Stimulated activated CD4-positive, alpha-beta T cell treated with anti-CD3 and anti-CD28 coated beads, Interleukin-15, amount 100 ng/mL, for 1 hour (primary cell): ENCODE data around the gene ATG4A.
A peak's percentile ranks its signal among the peaks of the same experiment; 100 is the strongest.

Source experiments
- DNase-seq, 2 donors: peaks; one replicate each; pipeline ENCODE4 v3.0.0-alpha.2; 2020; ENCODE audit warnings: low read depth in 1 of 2, low spot score in 1 of 2

The ATG4A gene, protein sequence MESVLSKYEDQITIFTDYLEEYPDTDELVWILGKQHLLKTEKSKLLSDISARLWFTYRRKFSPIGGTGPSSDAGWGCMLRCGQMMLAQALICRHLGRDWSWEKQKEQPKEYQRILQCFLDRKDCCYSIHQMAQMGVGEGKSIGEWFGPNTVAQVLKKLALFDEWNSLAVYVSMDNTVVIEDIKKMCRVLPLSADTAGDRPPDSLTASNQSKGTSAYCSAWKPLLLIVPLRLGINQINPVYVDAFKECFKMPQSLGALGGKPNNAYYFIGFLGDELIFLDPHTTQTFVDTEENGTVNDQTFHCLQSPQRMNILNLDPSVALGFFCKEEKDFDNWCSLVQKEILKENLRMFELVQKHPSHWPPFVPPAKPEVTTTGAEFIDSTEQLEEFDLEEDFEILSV

GRCh38 chrX:108091264-108091877 lies at the start of gene ATG4A, which contains the start of gene PSMD10:
Gene ATG4A, plus strand, starts transcription at chrX:108091778. Its CDS starts 49 bp downstream, at chrX:108091827.
Gene PSMD10, minus strand, starts transcription at chrX:108091542. Its CDS starts 22 bp downstream, at chrX:108091520.
- peak; percentile 71 for DNase-seq

DNA sequence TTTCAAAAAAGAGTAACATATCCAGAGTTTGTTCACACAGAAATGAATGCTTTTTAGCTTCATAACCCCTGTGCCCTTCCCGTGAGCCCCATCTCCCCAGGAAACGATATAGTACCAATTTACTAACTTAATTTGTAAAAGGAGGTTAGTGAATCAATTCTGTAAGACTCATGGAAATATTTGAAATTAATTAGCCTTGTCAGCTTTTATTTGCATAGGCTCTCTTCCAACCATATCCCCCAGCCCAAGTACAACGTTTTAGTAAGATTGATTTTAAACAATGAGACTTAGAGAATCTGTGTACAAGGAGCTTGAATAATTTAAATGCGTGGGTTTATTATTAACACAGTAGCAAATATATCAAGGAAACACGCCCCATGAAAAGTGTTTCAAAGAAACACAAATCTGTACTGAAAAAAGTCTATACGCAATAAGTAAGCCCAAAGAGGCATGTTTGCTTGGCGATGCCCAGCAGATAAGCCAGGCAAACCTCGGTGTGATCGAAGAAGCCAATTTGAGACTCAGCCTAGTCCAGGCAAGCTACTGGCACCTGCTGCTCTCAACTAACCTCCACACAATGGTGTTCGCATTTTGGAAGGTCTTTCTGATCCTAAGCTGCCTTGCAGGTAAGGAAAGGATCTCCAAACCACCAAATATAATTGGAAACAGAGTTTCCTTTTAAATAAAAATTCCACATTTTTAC lies 46.9 kb upstream of the ATG4A start, which contains the start of gene VSIG1:
Gene VSIG1, plus strand, starts transcription at position 512 of the 703 bp plus-strand sequence. Its CDS starts 66 bp downstream, at position 578.
- no peak for DNase-seq

DNA sequence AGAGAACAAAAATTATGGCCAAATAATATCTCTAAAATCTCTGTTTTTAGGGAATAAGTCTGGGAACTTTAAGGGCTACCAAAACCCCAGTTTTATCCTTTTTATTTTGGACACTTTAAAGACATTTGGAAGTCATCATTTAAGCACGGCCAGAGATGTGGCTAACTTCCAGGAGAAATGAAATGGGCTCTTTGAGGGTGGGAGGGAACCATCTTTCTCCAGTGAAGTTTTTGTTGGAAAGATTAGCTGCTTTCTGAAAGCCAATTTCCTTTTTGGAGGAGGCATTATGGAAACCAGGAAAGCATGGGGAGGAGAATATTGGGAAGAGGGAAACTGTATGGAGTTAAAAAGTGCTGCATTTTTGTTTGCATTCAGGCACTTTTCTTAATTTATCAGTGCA lies 41.9 kb upstream of the ATG4A start:
- no peak for DNase-seq

GRCh38 chrX:108053218-108053617 lies 38.4 kb upstream of the ATG4A start:
- DNase-seq = no peak

GRCh38 chrX:108055546-108055945 lies 36.0 kb upstream of the ATG4A start:
- no peak for DNase-seq

- no peak for DNase-seq
These were observed 31.8 kb upstream of the ATG4A start for GRCh38 chrX:108059801-108060200.

GRCh38 chrX:108064001-108064400 lies 27.6 kb upstream of the ATG4A start:
- DNase-seq = no peak

DNA sequence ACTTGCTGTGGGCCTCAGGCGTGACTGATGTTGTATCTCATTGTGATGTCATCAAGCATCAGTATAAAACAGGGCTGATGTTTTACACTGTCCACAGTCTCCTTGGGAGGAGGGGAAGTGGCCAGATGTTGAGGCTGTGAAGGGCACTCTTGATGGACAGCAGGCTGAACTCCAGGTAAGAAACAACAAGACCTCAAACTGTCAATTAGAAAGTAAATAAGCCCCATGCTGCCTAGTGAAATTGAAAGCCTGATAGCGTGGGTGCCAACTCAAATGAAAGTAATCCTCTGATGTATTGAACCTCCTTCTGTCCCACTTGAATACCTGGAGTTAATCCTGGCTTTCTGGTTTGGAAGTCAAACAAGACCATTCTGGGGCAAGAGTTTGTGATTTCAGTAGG lies 27.0 kb upstream of the ATG4A start:
- DNase-seq = no peak

- DNase-seq = no peak
These were observed 23.5 kb upstream of the ATG4A start for GRCh38 chrX:108068121-108068520.

DNA sequence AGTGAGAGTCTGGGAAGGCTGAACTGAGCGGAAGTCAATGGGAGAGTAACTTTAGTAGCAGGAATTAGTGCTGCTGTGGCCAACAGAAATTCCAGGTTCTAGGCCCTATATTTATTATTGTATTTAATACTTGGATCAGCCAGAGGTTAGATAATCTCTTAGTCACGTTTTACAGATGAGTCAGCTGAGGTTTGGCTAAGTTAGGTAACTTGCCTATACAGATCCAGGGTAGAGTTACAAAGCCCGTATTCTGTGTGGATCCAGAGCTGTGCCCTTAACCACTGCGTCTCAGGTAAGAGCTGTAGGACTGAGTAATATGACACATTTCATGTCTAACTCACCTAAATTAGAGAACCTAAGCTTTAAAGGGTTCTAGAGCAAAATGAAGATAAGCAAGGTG lies 20.7 kb upstream of the ATG4A start:
- no peak for DNase-seq

GRCh38 chrX:108071578-108071977 lies 20.0 kb upstream of the ATG4A start:
- no peak for DNase-seq

DNA sequence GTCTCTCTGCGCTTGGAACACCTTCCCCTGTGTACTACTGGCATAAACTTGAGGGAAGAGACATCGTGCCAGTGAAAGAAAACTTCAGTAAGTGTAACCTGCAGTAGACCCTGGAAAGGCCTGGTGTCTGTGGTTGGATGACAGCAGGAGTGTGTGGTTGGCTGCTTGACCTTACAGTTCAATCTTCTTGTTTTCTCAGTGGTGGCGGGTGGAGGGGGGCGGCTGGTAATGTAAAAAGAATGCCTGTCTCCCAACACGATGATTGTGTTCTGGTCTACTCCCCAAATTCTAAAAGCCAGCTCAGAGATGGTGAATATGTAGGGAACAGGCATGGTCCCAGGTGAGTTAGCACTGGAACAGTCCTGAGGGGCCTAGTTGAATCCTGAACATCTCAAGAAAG lies 18.8 kb upstream of the ATG4A start:
- DNase-seq = no peak

DNA sequence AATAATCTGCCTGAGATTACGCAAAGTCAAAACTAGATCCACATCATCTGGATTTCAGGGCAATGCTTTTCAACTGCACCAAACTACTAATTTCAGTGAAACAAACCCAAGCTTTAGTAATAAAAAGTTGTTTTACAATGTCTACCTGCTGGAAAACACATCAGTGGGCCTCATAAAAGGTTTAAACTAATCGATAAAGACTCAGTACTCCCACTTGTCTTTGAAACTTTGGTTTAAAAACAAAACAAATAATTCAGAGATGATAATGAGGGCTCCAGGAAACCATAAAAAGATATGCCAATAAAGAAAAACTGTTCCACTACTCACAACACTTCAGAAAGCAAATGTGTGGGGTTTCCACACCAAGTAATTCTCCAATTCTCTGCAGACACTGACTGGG lies 10.5 kb upstream of the ATG4A start:
- DNase-seq = no peak

GRCh38 chrX:108087792-108088191 lies 3.8 kb upstream of the ATG4A start:
- DNase-seq = no peak

GRCh38 chrX:108088511-108088910 lies 3.1 kb upstream of the ATG4A start:
- no peak for DNase-seq

DNA sequence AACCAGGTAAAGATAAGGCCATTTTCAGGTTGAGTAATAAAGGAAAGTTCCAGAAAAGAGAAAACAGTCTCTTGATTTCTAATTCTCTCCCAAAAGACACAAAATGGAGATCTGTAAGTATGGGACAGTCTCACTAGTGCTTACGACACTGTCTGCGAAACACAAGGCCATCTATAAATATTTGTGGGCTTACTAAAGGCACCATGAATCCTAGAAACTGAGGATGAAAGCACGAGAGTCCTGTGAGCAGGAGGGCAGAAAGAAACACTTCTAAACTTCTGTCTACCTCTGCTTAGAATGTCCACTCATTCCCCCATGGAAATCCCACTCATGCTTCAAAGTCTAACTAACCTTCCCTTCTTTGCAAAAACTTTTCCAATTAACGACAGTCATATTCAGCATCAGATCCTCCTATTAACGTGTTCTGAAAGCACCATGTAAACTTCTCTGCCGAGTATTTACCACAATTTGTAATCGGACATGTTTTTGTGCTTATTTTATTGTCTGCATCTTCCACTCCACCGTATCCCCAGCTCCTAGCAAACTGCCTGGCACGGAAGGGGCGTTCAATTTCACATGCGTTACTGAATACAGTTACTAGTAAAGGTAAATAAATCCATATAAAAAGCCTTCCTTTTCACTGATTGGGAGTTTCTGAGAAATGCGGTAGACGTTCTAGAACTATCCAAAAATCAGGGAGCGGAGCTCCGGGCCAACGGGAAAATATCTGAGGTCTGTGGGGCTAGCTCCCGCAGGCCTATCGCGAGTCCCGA lies 901 bp upstream of the ATG4A start:
- DNase-seq = no peak

DNA sequence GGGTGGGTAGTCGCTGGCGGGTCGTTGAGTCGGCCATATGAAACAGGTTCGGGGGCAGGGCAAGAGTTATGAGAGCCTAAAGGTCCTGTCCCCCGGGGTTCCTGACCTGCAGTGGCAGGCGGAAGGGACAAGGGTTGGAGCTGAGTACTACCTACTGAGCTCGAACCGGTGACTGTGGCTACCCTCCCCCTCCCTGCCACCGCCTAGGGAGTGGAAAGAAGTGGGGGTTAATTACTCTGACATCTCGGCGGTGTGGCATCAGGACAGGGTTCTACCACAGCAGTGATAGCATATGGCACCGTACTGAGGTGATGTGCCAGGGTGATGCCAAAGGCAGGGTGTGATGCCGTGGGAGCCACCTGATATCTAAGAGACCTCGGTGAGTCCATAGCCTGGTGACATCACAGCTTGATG lies 307 bp downstream of the ATG4A start:
- DNase-seq = no peak

GRCh38 chrX:108097380-108097779 lies 5.8 kb downstream of the ATG4A start:
- DNase-seq = no peak

GRCh38 chrX:108105473-108105872 lies 13.9 kb downstream of the ATG4A start:
- no peak for DNase-seq

DNA sequence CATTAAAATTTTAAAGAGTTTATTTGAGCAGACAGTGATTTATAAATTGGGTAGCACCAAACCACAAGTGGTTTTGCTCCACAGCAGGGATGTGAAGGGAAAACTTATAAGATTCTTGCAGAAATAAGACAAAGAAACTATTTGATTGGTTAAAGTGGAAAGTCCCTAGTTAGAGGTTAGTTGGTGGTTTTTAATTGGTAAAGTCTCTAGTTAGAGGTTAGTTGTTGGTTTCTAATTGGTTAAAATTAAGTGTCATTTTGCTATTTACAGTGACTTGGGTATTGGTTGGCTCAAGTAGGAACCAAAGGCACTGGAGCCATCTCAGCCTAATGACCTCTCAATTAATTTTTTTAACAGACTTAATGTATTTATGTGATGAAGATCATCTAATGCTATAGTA lies 23.0 kb downstream of the ATG4A start:
- DNase-seq = no peak

GRCh38 chrX:108117988-108118387 lies 26.4 kb downstream of the ATG4A start:
- no peak for DNase-seq
